Stimulated activated CD4-positive, alpha-beta T cell treated with anti-CD3 and anti-CD28 coated beads, Interleukin-12 subunit alpha, Interleukin-12 subunit beta, amount 100 ng/mL, for 4 hours (primary cell): ENCODE data around the gene NFYC.

Experiments used
- DNase-seq: peaks from one replicate; pipeline ENCODE4 v3.0.0-alpha.2; 2020

NFYC gene

GRCh38 chr1:40691538-40692428 lies at the start of gene NFYC:
NFYC (plus strand) TSS chr1:40691704; CDS start chr1:40738844, 47,140 bp downstream.
- DNase-seq: peak; percentile 88

DNA sequence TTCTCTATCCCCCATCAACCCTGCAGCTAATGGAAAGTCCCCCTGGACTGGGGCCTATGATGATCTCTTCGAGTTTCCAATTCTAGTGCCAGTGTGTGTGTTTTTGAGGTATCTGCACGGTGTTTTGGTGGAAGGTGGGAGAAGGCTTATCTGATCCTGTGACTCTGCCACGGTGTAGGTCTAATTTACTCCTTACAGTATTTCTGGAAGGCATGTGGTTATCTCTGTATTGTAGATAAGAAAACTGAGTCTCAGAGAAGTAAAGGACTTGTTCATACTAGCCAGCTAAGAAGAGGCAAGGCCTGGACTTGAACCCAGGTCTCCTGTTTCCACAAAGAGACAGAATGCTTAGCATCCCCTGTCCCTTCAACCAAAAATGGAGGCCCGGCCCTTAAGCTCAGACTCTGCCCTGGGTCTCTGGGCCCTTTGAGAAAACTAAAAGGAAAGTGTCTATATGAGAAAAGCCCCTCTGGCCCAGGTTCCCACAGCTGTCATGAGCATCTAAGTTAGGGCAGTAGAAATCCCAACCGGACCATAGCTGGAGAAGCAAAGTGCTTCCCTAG lies 46.3 kb upstream of the NFYC start:
- DNase-seq: no peak

GRCh38 chr1:40646315-40646714 lies 45.2 kb upstream of the NFYC start:
- DNase-seq: no peak

DNA sequence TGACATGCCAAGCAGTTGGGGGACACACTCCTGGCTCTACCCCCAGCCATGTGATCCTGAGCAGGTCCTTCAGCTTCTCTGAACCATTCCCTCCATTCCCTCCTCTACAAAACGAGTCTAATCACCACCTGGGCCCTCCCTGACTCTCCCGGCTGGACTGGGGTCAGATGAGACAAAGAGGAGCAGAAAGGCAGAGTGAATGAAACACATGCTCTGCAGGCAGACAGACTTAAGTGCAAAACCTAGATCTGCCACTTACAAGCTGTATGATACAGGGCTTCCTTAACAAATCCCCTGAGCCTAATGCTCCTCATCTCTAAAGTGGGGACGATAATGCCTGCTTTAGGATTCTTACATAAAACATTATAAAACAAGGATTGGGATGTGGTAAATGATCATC lies 43.3 kb upstream of the NFYC start:
- DNase-seq: no peak

DNA sequence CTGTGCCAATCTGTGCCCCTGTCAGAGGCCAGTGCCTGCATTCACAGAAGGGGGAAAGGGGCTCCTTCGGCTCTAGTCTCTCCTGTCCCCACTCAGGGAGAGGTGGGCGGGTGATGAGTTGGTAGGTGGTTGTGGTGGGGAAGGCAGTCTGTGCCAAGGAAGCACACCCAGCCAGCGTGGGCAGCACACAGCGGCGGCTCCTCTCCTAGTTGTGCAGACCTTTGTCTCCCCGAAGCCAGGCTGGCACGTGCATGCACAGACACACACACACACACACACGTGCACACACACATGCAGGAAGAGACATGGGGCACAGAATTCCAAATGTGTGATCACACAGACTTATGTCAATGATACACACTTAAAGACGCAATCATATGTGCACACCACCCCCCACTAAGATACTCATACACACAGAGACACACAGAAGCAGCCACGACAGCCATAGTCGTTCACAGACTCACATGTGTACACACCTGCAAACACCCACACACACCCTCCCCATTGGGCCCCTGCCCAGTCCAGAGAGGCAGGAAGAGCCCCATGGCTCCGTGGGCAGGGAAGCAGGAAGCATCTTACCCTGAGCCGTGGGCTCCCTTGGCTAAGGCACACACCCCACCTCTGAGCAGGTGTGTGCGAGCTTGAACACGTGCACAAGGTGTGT lies 42.4 kb upstream of the NFYC start:
- DNase-seq: no peak

GRCh38 chr1:40649592-40649930 lies 41.9 kb upstream of the NFYC start:
- no peak for DNase-seq

DNA sequence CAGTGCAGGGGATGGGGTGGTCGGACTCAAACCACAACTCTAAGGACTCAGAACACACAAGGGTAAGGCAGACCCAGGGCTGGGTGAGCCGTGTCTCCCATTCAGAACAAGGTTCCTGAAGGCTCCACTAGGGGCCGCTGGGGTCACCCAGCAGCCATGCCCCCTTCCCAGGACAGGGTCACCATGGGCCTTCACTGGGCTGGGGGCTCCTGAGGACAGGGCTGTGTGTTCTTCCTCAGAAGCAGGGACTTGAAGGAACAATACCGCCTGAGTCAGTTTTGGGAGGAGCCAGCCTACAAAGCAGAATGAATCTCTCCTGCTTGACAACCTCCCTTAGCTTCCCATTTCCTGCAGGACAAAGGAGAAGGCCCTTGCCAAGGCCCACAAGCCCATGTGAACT lies 41.4 kb upstream of the NFYC start:
- DNase-seq: no peak

DNA sequence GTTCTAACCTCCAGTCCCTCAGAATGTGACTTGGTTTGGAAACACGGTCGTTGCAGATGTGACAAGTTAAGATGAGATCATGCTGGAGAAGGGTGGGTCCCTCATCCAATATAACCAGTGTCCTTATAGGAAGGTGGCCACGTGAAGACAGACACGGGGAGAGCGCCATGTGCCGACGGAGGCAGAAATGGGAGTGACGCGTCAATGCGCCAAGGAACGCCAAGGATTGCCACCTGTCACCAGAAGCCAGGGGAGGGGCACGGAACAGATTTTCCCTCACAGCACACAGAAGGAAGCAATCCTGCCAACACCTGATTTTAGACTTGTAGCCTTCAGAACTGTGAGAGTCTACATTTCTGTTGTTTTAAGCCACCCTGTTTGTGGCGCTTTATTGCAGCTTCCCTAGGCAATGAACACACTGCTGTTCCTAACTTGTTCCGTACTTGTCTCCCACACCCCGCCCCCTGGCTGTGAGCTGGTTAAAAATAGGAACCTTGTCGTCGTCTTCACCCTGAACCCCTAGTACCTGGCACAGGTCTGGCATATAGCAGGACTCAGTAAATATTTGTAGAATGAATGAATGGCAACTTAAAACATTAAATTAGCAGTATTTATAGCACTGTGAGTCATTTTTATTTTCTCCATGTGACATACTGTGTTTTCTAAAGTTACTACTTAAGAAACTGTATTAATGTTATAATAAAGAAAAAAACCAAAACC lies 40.2 kb upstream of the NFYC start:
- DNase-seq: no peak

DNA sequence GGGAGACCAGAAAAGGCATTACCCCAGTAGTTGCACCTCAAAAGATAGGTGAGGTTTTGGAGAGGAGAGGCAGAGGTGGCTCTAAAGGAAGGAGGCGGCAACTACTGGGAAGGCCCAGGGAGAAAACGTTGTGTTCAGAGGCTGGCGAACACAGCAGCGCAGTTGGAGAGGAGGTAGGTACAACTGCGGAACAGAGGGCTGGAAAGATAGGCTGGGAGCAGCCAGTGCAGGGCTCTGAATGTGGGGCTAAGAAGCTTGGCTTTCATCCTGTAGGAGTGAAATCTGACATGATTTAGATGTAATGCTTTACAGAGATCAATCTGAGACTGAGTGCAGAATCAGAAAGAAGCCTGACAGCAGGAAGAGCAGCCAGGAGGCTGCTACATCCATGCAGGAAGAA lies 39.0 kb upstream of the NFYC start:
- DNase-seq: no peak

- no peak for DNase-seq
These were observed 38.5 kb upstream of the NFYC start for GRCh38 chr1:40652979-40653378.

- DNase-seq: no peak
These were observed 37.5 kb upstream of the NFYC start for GRCh38 chr1:40653851-40654537.

GRCh38 chr1:40657046-40657445 lies 34.5 kb upstream of the NFYC start:
- no peak for DNase-seq

GRCh38 chr1:40658751-40659648 lies 32.5 kb upstream of the NFYC start:
- no peak for DNase-seq

DNA sequence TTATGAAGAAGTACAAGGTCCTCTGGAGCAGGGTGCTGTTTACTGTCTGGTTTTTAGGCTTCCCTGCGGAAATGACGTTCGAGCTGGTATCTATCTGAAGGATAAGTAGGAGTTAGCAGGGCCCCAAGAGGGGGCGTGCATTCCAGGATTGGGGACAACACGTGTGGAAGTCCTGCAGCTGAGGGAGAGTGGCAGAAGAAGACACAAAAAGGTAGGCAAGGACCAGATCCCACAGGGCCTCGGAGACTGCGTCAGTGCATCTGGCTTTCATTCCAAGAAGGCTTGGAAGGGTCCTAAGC lies 31.9 kb upstream of the NFYC start:
- DNase-seq: no peak

GRCh38 chr1:40661678-40662077 lies 29.8 kb upstream of the NFYC start:
- no peak for DNase-seq

DNA sequence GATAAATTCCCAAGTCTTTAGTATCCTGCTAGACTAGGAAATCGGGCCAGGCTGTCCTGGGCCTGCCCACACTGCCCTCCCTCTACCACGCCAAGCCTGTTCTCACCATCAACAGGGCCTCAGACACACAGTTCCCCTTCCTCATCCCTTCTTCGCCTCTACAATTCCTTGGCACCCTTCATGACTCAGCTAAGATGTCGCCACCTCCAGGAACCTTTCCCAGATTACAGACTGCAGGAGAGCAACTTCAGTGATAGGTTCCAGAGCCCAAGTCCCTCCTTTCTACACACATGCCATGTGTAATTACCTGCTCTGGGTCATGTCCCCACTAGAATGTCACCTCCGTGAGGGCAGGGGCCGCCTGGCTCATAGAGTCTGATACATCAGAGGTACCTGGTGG lies 29.4 kb upstream of the NFYC start:
- no peak for DNase-seq

DNA sequence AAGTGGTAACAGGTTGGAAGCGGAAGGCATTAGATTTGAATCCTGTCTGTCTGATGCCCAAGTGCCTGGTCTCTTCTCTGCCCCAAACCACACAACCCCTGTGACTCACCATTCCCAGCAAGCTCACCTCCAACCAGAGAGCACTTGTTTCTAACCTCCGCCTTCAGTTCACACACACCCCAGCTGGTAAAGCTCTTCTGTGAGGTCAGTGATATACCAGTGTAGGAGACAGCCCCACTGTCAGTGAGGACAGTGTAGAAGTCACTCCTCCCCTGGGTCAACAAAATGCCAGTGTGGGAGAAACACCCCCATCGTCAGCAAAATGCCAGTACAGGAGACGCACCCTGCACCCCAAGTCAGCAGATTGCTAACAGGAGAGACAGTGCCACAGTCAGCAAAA lies 28.6 kb upstream of the NFYC start:
- DNase-seq: no peak

DNA sequence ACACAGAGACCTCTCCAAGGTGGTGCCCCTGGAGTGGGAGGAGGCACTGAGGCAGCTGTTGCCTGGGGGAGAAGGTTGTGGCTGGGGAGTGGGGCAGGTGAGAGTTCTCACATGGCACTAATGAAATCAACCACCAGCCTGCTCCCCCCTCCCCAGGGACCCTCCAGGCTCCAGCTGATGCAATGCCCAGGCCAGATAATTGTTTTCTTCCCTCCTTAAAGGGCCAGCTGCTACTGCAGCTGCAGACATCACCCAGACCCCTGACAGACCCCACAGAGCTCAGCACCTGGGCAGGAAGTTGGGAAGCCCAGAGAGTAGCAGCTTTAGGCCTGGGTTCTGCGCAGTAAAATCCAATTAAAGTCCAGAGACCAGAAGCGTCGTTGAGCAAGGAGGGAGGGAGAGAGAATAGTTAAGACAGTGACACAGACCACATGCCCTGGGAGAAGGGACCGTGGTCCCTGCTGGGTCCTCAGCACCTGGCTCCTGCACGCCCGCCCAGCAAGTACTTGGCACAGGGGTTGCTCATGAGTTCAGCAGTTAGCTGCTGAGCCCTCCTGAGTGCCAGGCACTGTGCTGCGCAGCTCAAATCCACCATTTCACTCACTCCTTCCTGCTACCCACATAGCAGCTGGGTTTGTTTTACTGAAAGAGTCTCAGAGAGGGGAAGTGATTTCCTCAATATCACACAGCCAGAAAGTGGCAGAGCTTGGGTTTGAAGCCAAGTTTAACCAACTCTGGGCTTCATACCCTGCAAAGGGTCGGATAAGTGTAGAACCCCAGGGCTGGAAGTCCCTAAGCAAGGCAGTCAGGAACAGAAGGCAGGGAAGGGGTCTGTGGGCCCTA lies 28.0 kb upstream of the NFYC start:
- no peak for DNase-seq

GRCh38 chr1:40664167-40664537 lies 27.4 kb upstream of the NFYC start:
- DNase-seq: no peak

DNA sequence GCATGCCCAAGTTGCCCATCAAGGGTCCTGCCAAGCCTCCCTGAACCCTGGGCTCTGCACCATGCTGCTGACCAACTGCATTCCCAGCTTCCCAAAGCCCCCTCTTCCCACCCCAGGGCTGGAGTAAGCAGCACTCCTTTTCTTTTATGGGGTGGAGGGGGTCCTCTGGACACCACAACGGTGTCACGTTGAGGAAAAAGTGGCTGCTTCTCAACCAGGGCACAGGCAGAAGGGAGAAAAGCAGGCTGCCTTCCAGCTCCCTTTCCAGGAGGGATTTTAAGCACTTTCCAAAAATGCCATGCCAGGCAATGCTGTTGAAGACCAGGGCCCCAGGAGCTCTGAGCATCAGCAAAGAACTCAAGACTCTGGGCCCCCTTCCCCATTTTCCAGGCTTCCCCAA lies 26.7 kb upstream of the NFYC start:
- DNase-seq: no peak
